ENCODE measurements around the gene RNF213.

Gene RNF213

GRCh38 chr17:80318166-80318565 lies 57.5 kb downstream of the RNF213 start:
- Histone ChIP-seq H4K91ac (ENCODE audit: low read depth, low read length) (no peak overlapping the region), H2BK120ac (ENCODE audit: insufficient read depth, low read length, poor library complexity) (no peak overlapping the region), H3K23ac (ENCODE audit: low read length) (no peak overlapping the region), H3K4me1 (ENCODE audit: control insufficient read depth in 1 of 2, insufficient read depth in 2 of 2, low read length in 2 of 2) (no peaks in the 10 kb centered on the region), H3K79me2 (ENCODE audit: control insufficient read depth, insufficient read depth, low read length, poor library complexity) (no peaks in the 10 kb centered on the region), H3K27ac (ENCODE audit: low read depth, low read length) (no peak overlapping the region), H2BK12ac (ENCODE audit: low read length) (no peak overlapping the region), H3K9me3 (ENCODE audit: insufficient read depth, low read depth, low read length) (peaks cover 10% of the 10 kb centered on the region), H3K79me1 (ENCODE audit: low read length) (no peaks in the 10 kb centered on the region), H3K36me3 (ENCODE audit: control insufficient read depth in 1 of 2, insufficient read depth in 2 of 2, low read length in 2 of 2) (peaks cover 24 to 29% of the 10 kb centered on the region in 2 experiments), H2AFZ (ENCODE audit: insufficient read depth, low read length, poor library complexity) (no peak overlapping the region), H4K8ac (ENCODE audit: low read depth, low read length) (no peak overlapping the region), H3K27me3 (ENCODE audit: insufficient read depth, low read length) (no peaks in the 10 kb centered on the region), H3K18ac (ENCODE audit: low read length) (no peak overlapping the region), H2AK5ac (ENCODE audit: low read length) (no peak overlapping the region), H3K14ac (ENCODE audit: low read length) (no peak overlapping the region), H3K4me2 (ENCODE audit: low read length) (no peak overlapping the region), H3K4ac (ENCODE audit: low read depth, low read length) (no peak overlapping the region), H4K12ac (ENCODE audit: low read depth, low read length) (no peak overlapping the region), H2BK5ac (ENCODE audit: low read depth, low read length, poor library complexity) (no peak overlapping the region), H3K4me3 (ENCODE audit: low read depth, low read length) (no peak overlapping the region), H3K9ac (ENCODE audit: low read length) (no peak overlapping the region)
- DNase-seq = no peak
- WGBS (ENCODE audit: extremely low coverage, insufficient coverage, insufficient read length) = no CpG with 5 or more reads among the region's 6 CpGs

DNA sequence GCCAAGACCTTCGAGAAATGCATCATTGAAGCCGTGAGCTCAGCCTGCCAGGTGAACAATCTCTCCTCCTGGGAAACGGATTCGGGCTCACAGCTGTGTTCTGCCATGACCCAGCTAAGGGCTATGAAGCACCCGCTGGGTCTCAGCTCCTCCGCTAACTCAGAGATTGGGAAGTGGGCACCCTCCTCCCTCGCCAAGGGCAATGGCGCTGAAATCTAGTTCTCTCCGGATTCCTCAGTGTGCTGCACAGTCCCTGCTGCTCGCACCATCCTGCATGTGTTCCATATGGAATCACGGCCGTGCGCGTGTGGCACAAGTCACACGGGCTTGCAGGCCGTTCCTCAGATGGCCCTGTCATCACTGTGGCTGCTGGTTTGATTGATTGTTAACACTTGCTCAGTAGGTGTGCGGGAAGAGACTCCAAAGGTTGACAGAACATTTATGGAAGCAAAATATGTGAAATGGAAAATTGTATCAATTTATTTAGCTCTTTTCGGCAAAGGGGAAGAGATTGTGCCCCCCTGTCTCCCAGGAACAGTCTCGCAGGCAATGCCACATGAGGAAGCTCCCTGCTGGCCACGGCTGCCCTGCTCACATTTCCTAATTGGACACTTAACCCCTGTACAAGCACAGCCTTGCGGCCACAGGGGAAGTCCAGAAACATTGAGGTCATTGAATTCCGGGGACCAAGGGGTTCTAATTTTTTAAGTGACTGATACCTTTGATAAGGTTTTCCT lies 58.8 kb downstream of the RNF213 start:
- Histone ChIP-seq H3K4ac (ENCODE audit: low read depth, low read length) (no peak overlapping the region), H2BK5ac (ENCODE audit: low read depth, low read length, poor library complexity) (no peak overlapping the region), H3K79me1 (ENCODE audit: low read length) (no peaks in the 10 kb centered on the region), H3K18ac (ENCODE audit: low read length) (no peak overlapping the region), H3K79me2 (ENCODE audit: control insufficient read depth, insufficient read depth, low read length, poor library complexity) (no peaks in the 10 kb centered on the region), H4K12ac (ENCODE audit: low read depth, low read length) (no peak overlapping the region), H3K4me1 (ENCODE audit: control insufficient read depth in 1 of 2, insufficient read depth in 2 of 2, low read length in 2 of 2) (no peaks in the 10 kb centered on the region), H3K27me3 (ENCODE audit: insufficient read depth, low read length) (no peaks in the 10 kb centered on the region), H2AK5ac (ENCODE audit: low read length) (no peak overlapping the region), H3K23ac (ENCODE audit: low read length) (no peak overlapping the region), H3K9me3 (ENCODE audit: insufficient read depth, low read depth, low read length) (peaks cover 7% of the 10 kb centered on the region), H3K14ac (ENCODE audit: low read length) (no peak overlapping the region), H3K9ac (ENCODE audit: low read length) (no peak overlapping the region), H3K27ac (ENCODE audit: low read depth, low read length) (no peak overlapping the region), H4K8ac (ENCODE audit: low read depth, low read length) (no peak overlapping the region), H2BK120ac (ENCODE audit: insufficient read depth, low read length, poor library complexity) (no peak overlapping the region), H3K36me3 (ENCODE audit: control insufficient read depth in 1 of 2, insufficient read depth in 2 of 2, low read length in 2 of 2) (peaks cover 24 to 27% of the 10 kb centered on the region in 2 experiments), H4K91ac (ENCODE audit: low read depth, low read length) (no peak overlapping the region), H2BK12ac (ENCODE audit: low read length) (no peak overlapping the region), H2AFZ (ENCODE audit: insufficient read depth, low read length, poor library complexity) (no peak overlapping the region), H3K4me2 (ENCODE audit: low read length) (no peak overlapping the region), H3K4me3 (ENCODE audit: low read depth, low read length) (no peak overlapping the region)
- DNase-seq = no peak
- WGBS (ENCODE audit: extremely low coverage, insufficient coverage, insufficient read length) = no CpG with 5 or more reads among the region's 22 CpGs

DNA sequence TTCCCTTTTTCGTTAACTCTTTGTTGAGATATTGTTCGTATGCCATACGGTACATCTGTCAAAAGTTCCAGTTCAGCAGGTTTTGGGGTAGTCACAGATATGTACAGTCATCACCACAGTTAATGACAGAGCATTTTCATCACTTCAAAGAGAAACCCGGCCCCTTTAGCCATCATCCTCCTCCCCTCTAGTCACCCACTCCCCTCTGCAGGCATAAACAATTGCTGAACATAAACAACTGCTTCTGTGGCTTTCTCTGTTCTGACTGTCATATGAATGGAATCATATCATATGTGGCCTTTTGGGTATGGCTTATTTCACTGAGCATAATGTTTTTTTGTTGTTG lies 59.3 kb downstream of the RNF213 start:
- Histone ChIP-seq H3K4me1 (ENCODE audit: control insufficient read depth in 1 of 2, insufficient read depth in 2 of 2, low read length in 2 of 2) (no peaks in the 10 kb centered on the region), H2BK5ac (ENCODE audit: low read depth, low read length, poor library complexity) (no peak overlapping the region), H3K18ac (ENCODE audit: low read length) (no peak overlapping the region), H4K8ac (ENCODE audit: low read depth, low read length) (no peak overlapping the region), H3K23ac (ENCODE audit: low read length) (no peak overlapping the region), H3K27me3 (ENCODE audit: insufficient read depth, low read length) (no peaks in the 10 kb centered on the region), H3K36me3 (ENCODE audit: control insufficient read depth in 1 of 2, insufficient read depth in 2 of 2, low read length in 2 of 2) (peaks cover 26 to 28% of the 10 kb centered on the region in 2 experiments), H3K14ac (ENCODE audit: low read length) (no peak overlapping the region), H4K12ac (ENCODE audit: low read depth, low read length) (no peak overlapping the region), H3K9ac (ENCODE audit: low read length) (no peak overlapping the region), H2BK12ac (ENCODE audit: low read length) (no peak overlapping the region), H3K27ac (ENCODE audit: low read depth, low read length) (no peak overlapping the region), H3K4ac (ENCODE audit: low read depth, low read length) (no peak overlapping the region), H2AK5ac (ENCODE audit: low read length) (no peak overlapping the region), H3K79me2 (ENCODE audit: control insufficient read depth, insufficient read depth, low read length, poor library complexity) (no peaks in the 10 kb centered on the region), H2AFZ (ENCODE audit: insufficient read depth, low read length, poor library complexity) (no peak overlapping the region), H4K91ac (ENCODE audit: low read depth, low read length) (no peak overlapping the region), H3K4me2 (ENCODE audit: low read length) (no peak overlapping the region), H2BK120ac (ENCODE audit: insufficient read depth, low read length, poor library complexity) (no peak overlapping the region), H3K4me3 (ENCODE audit: low read depth, low read length) (no peak overlapping the region), H3K9me3 (ENCODE audit: insufficient read depth, low read depth, low read length) (peaks cover 7% of the 10 kb centered on the region), H3K79me1 (ENCODE audit: low read length) (no peaks in the 10 kb centered on the region)
- WGBS (ENCODE audit: extremely low coverage, insufficient coverage, insufficient read length) = no CpG with 5 or more reads among the region's 4 CpGs
- DNase-seq = peak in 1 of 2 donors; percentile 14

- WGBS (ENCODE audit: extremely low coverage, insufficient coverage, insufficient read length) = no CpG with 5 or more reads among the region's 15 CpGs
Observed at GRCh38 chr17:80320496-80320895, 59.8 kb downstream of the RNF213 start.

More at GRCh38 chr17:80320496-80320895, 59.8 kb downstream of the RNF213 start:
- Histone ChIP-seq H3K14ac (ENCODE audit: low read length) (no peak overlapping the region), H4K8ac (ENCODE audit: low read depth, low read length) (no peak overlapping the region), H2BK5ac (ENCODE audit: low read depth, low read length, poor library complexity) (no peak overlapping the region), H2AFZ (ENCODE audit: insufficient read depth, low read length, poor library complexity) (no peak overlapping the region), H3K27ac (ENCODE audit: low read depth, low read length) (no peak overlapping the region), H3K18ac (ENCODE audit: low read length) (no peak overlapping the region), H3K9ac (ENCODE audit: low read length) (no peak overlapping the region), H2BK120ac (ENCODE audit: insufficient read depth, low read length, poor library complexity) (no peak overlapping the region), H3K23ac (ENCODE audit: low read length) (no peak overlapping the region), H3K4me2 (ENCODE audit: low read length) (no peak overlapping the region), H3K36me3 (ENCODE audit: control insufficient read depth in 1 of 2, insufficient read depth in 2 of 2, low read length in 2 of 2) (peaks cover 28 to 32% of the 10 kb centered on the region in 2 experiments), H4K91ac (ENCODE audit: low read depth, low read length) (no peak overlapping the region), H4K12ac (ENCODE audit: low read depth, low read length) (no peak overlapping the region), H3K27me3 (ENCODE audit: insufficient read depth, low read length) (no peaks in the 10 kb centered on the region), H3K79me2 (ENCODE audit: control insufficient read depth, insufficient read depth, low read length, poor library complexity) (no peaks in the 10 kb centered on the region), H3K4me1 (ENCODE audit: control insufficient read depth in 1 of 2, insufficient read depth in 2 of 2, low read length in 2 of 2) (no peaks in the 10 kb centered on the region), H3K4me3 (ENCODE audit: low read depth, low read length) (no peak overlapping the region), H3K9me3 (ENCODE audit: insufficient read depth, low read depth, low read length) (peaks cover 5% of the 10 kb centered on the region), H2AK5ac (ENCODE audit: low read length) (no peak overlapping the region), H3K79me1 (ENCODE audit: low read length) (no peaks in the 10 kb centered on the region), H3K4ac (ENCODE audit: low read depth, low read length) (no peak overlapping the region), H2BK12ac (ENCODE audit: low read length) (no peak overlapping the region)
- DNase-seq = no peak
